T-helper 9 cell (primary cell): ENCODE measurements around the gene TLR6.
A peak's percentile ranks its signal among the peaks of the same experiment; 100 is the strongest.

Experiments used
- DNase-seq: peaks from one replicate; pipeline ENCODE4 v3.0.0-alpha.2; 2020

Gene TLR6

DNA sequence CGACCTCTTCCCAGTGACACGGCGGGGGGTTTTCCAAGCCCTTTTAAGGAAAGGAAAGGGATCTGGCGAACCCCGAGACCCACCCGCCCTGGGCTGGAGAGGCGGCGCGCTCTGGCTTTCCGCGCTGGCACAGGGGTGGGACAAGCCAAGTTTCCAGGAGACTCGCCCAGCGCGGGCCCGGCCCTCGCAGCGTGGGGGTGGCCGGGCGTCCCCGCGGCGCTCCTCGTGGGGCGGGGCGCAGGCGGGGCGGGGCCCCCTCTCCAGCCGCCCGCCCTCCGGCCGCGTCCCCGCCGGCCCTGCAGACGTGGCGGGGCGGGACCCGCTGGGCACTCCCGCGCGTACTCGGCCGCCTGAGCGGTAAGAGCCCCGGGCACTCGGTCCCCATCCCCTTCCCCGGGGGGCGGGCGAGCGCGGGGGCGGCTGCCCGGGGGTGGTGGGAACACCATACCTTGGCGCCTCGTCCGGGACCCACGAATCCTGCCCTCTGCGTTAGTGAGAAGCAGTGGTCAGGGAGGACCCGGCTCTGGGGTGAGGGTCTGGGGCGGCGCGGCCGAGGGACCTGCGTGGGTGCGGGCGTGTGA, 11.0 kb upstream of the TLR6 start, which contains the start of gene FAM114A1:
FAM114A1 (plus strand) TSS at position 329 of the 581 bp plus-strand sequence. CDS start 10,273 bp downstream, outside the sequence.
- peak; percentile 6 for DNase-seq

DNA sequence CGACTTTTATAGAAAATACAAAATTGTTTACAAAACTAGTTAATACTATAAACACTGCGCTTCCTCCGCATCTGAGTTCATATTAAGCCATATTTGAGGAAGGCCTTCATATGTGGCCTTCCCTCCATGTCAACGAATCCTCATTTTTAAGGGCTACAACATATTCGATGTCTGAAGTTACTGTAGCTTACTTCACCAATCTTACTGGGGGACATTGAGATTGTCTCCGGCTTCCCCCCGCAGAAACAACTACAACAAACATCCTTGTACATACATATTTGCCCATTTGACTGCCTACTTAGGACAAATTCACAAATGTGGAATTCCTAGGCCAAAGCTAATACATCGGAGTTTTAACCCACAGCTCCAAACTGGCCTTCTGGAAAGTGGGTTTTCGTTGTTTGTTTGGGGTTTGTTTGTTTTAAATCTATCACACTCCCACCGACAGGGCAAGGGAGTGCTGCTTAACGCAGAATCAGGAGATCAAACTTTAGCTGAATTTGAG, 10.4 kb upstream of the TLR6 start:
- no peak for DNase-seq

DNA sequence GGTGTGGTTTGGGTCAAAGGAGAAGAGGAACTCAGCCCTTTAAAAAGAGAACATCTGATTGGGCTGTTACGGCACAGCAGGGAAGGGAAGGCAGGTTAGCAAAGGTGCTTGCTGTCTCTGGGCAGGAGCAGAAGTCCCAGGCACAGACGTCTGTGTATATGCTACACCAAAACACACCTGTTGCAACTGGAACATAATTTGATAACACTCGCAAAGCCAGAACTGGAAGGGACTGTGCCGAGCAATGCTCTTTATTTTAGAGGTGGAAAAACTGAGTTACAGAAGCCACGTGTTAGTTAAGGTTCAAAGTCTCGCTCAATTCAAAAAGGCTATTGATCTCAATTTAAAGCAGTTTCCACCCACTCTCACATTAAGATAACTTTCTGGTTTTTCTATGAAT, 8.8 kb upstream of the TLR6 start:
- no peak for DNase-seq

DNA sequence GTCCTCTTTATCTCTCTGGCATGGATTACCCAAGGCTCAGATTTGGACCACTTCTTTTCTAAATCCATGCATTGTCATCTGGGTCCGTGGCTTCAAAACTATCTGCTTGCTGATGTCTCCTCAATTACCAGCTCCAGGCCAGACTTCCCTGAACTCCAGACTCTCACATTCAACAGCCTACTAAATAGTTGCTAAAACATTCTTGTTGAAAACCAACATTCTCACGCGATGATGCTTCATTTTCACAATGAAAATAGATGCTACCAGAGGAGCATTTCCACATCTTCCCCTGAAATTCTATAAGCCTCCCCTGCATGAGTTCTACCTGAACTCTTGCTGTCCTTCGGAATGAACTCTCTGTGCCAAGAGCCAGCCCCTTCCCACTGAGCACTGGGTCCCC, 5.2 kb upstream of the TLR6 start:
- no peak for DNase-seq

DNA sequence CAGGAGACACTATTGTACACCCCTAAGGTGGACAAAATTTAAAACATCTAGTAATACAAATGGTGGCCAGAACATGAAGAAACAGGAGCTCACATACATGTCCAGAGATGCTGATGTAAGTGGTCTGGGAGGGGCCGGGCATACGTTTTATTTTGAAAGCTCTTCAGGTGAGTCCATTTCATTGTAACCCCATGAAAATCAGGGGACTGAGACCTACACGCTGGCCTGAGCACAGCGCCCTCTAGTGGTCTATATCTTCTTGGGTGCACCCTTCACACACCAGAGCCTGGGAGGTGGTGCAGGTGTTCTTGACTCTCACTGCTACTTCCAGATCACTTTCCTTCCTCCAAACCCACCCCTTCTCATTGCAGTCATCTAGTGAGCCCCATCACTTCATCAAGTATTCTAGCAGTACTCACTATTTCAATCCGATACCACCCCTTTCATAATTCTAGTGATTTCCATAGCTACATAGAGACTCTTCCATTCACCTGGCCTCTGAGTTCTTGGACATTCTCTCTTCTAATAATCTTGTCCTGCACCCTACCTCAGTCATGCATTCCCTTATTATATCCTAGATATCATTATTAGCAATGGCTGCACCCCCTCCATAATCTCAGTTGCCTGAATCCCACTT, 4.3 kb upstream of the TLR6 start:
- peak; percentile 49 for DNase-seq

DNA sequence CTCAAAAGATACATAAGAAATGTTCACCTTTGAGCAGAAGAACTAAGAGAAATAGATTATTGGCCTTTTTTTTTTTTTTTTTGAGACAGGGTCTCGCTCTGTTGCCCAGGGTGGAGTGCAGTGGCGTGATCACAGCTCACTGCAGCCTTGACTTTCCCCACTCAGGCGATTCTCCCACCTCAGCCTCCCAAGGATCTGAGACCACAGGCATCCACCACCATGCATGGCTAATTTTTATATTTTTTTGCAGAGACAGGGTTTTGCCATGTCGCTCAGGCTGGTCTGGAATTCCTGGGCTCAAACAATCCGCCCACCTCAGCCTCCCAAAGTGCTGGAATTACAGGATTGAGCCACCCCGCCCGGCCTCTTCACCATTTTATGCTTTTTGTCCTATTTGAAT, 2.9 kb upstream of the TLR6 start:
- no peak for DNase-seq

DNA sequence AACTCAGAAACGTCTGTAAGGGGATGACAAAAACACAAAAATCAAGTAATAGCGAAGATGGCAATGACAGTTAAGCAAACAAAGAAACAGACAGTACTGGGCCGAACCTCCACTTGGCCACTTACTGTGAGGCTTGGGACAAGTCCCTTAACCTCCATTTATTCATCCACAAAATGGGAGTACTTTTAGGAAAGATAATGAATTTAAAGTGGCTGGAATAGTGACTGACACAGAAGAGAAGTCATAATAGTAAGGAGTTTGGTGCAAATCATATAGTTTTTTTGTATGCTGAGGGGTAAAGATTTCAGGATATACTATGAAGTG, 1.4 kb upstream of the TLR6 start:
- no peak for DNase-seq

DNA sequence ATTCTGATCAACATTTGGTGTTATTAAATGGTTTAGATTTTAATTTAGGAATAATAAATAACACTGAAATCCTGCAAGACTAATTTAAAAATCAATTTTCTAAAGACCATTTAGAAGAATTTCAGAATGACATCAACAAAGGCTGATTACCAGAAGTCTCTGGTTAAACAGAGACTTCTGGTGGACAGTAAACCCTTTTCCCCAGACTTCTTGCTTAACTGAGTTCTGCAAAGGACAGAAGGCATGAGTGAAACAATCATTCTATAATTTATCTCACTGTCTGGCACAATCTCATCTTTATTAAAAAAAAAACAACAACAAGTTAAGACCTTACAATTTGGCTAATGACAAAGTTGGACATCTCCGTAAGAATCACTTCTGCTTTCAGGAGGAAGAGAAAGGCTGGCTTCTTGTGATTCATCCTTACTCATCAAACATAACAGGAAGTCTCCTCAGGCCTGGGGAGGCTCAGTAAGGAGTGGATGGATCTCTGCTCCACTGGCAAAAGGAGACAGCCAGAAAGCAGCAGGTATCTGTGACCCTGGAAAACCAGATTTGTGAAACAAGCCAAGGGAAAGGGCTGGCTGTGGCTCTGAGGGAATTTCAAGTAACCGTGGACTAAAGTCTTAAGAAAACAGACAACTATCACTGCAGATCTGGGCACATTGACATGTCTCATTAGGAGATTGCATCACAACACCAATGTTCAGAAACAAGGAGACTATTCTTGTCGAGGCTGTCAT, 908 bp upstream of the TLR6 start:
- no peak for DNase-seq

DNA sequence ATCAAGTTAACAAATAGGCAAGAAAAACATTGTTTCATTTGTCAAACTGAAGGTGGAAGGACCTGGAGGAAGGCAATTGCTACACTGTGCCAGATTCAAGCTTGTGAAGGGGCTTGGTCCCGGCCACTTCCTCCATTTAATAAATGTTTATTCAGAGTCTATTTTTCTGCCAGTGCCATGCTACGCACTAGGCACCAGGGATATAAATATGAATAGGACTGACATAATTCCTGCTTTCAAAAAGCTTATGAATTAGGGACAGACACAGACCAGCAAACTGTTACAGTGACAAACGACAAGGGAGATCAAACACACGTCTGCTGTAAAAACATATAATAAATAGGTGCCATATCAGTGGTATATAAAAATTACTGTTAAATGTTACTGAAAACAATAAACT, 571 bp downstream of the TLR6 start:
- DNase-seq, result no peak

DNA sequence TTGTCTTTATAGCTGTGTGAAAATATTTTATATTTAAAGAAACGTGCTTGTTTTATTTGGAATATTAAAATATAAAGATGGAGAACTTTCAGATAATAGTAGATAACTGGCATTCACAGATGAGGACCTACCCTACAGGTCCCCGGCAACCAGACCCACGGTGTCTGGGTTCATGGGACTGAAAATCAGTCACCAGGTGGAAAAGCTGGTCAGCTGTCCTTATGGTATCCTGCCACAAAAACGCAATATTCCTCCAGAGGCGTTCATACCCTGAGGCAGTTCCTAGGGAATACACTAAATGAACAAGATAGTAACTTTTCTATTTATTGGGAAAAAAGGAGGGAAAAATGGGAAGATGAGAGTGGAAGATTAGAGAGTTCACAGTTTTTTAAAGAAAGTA, 1.2 kb downstream of the TLR6 start:
- no peak for DNase-seq

DNA sequence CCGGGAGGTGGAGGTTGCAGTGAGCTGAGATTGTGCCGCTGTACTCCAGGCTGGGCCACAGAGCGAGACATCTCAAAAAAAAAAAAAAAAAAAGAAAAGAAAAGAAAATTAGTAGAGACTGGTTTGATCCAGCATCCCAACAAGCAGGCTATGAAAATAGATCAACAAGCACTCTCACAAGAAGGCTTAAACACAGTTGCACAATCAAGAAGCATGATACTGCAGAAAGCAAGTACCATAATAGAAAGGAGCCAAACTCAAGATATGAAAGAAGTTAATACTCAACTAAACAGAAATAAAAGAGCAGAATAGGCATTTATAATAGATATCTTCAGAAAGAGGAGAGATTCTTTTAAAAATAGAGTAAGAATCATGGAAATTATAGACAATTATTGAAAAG, 10.6 kb downstream of the TLR6 start:
- no peak for DNase-seq

DNA sequence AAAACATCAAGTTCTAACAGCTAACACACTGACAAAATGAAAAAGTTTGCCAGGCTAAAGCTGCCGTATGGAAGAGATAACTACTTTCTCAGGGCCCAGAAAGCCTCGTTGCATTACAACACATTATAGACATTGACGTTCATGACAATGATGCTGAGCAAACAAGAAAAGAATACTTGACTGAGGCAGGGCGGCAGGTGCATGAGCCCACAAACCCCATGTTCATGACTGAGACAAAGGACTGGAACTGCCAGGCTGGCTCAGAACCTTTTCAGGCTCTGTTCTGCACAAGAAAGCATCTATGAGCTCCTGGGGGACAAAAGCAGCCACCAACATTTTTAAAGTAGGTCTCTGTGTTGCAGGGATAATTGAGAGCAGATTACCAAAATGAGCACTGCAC, 13.6 kb downstream of the TLR6 start:
- DNase-seq, result no peak

DNA sequence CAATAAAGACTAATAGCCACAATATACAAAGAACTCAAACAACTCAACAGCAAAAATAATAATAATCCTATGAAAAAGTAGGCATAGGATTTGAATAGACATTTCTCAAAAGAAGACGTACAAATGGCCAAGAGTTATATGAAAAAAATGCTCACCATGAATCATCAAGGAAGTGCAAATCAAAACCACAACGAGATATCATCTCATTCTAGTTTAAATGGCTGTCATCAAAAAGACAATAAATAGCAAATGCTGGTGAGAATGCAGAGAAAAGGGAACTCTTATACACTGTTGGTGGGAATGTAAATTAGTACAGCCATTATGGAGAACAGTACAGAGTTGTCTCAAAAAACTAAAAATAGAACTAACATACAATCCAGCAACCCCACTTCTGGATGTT, 18.8 kb downstream of the TLR6 start:
- DNase-seq, result no peak

DNA sequence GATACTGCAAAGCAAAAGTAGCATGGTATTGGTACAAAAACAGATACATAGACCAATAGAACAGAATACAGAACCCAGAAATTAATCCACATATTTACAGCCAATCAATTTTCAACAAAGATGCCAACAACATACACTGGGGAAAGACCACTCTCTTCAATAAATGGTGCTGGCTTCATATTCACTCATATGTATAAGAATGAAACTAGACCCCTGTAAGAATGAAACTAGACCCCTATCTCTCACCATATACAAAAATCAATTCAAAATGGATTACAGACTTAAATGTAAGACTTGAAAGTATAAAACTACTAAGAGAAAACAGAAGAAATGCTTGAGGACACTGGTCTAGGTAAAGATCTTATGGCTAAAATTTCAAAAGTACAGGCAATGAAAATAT, 19.3 kb downstream of the TLR6 start:
- DNase-seq, result no peak

DNA sequence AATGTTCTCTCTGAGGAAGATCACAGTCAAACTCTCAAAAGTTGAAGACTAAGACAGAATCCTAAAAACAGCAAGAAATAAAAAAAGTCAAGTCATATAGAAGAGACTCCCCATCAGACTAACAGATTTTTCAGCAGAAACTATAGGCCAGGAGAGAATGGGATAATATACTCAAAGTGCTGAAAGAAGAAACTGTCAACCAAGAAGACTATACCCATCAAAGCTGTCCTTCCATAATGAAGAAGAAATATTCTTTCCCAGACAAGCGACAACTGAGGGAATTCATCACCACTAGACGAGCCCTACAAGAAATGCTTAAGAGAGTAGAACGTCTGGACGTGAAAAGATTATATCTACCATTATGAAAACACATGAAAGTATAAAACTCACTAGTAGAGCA, 22.0 kb downstream of the TLR6 start:
- no peak for DNase-seq

DNA sequence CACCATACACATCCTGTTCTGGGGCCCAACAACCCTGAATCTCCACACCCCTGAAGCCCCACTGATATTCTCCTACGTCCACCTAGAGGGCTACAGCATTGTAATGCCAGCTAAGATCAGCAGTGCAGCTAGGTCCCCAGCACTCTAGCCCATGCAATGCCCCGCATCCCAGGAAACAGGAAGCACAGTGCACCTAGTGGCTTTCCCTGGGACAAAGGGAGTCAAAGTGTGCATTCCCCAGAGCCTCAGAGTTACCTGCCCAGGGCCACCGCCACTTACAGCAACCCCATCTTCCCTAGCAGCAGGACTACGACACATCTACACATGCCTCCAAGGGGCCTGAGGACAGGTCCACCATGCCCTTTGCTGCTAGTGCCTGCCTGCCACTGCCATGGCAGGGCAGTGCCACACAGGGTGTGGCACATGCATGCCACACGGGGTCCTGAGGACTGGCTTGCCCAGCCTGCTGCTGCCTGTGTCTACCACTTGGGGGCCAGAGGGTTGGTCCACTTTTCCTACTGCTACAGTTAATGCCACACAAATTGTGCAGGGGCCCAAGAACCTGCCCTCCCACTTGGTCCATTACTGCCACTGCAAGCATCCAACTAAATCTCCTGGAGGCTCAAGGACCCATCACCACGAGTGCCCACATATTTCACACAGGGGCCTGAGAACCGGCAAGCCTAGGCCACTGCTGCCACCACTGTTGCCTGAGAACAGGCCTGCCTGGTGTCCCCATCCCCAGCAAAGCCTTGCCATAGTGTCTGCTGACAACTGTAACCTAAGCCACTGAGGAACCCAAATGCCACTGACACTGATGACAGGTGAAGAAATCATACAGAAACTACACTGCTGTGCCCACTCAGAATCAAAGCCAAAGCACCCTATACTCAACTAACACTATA, 23.7 kb downstream of the TLR6 start:
- no peak for DNase-seq

DNA sequence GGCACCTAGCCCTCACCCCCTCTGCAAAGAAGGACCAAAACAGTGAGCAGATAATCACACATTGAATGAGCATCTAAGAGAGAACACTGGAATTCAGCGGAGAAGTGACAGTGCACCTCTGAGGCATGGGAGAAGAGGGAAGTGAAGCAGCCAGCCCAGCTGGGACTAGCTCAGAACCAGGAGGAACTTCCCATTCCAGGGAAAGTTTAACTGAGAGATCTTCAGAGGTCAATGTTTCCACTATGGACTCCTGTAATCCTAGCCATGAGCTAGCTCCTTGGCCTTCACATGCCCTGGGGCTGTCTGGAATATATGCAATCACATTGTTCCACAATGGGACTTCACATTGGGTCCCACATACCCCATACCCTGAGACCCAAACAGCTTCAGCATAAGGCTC, 24.4 kb downstream of the TLR6 start:
- DNase-seq, result no peak

DNA sequence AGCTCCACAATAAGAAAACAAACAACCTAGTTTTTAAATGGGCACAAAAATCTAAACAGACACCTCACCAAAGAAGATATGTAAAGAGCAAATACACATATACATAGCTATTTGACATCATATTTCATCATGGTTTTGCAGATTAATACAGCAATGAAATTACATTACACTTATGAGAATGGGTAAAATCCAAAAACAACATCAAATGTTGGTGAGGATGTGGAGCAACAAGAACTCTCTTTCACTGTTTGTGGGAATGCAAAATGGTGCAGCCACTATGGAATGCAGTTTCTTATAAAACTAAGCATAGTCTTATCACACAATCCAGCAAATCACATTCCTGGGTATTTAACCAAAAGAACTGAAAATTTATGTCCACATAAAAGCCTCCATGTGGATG, 25.0 kb downstream of the TLR6 start:
- no peak for DNase-seq

DNA sequence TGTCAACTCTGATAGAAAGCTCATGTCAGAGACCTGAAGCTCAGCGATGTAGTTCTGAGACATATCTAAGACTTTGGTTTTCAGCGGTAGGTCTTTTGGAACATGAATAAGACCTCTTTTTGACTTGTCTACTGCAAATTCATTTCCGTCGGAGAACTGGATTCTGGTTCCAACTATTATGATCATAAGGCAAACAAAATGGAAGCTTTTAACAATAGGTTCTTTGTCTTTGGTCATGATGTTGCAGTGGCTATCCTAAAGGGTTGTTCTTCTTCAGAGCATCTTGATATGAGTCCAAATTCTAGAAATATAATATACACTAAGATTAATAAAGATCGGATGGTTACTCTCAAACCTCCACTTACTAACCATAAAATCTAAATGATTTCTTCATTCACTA, 27.4 kb downstream of the TLR6 start:
- no peak for DNase-seq

DNA sequence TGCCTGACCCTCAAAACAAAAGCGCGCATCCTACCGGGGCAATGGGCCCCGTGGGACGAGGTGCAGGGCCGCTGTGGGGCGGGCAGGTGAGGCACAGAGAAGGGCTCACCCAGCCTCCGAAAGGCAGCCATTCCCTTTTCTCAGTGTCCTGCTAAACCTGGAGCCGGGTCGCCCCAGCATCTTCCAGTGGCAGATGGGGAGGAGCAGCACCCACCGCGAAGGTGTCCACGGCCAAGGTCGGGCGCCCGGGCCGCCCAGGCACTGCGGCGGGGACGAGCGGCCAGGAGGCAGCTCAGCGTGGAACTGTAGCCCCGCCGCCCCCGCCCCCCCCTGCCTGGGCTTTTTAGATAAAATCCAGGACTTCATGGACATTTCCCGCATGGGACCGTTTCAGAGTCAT, 32.9 kb downstream of the TLR6 start:
- DNase-seq, result no peak

DNA sequence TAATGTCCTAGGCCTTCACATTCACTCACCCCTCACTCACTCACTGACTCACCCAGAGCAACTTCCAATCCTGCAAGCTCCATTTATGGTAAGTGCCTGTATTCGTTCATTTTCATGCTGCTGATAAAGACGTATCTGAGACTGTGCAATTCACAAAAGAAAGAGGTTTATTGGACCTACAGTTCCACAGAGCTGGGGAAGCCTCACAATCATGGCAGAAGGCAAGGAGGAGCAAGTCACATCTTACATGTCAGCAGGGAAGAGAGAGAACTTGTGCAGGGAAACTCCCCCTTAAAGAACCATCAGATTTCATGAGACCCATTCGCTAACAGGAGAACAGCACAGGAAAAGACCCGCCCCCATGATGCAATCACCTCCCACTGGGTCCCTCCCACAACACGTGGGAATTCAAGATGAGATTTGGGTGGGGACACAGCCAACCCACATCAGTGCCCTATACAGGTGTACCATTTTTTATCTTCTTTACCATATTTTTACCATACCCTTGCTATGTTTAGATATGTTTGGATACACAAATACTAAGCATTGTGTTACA, 33.8 kb downstream of the TLR6 start:
- no peak for DNase-seq

DNA sequence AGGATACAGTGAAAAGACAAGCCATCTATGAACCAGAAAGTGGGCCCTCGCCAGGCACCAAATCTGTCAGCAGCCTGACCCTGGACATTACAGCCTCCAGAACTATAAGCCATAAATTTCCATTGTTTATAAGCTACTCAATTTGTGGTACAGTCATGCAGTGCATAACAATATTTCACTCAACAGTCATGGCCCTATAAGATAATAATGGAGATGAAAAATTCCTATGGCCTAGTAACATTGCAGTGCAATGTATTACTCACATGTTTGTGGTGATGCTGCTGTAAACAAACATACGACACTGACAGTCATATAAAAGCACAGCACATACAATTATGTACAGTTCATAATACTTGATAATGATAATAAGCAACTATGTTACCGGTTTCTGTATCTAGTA, 34.9 kb downstream of the TLR6 start:
- DNase-seq, result no peak
